SK-N-SH (cell line): ENCODE results near the gene DGKH. TPM values are rescaled to one million over a fixed set of nuclear protein-coding genes. Genes with fewer than 3 reads are reported as not detected.

Experiments used
- CTCF ChIA-PET: fragments of 300-600, 350-600 bp; formaldehyde crosslinking; extraction: SDS; loops from one replicate; lab custom pipeline; 2021; lab: Yijun Ruan, JAX
- POLR2A ChIA-PET: fragments of 350-600 bp; sonication (Branson Sonifier 250); formaldehyde crosslinking; extraction: SDS; loops from one replicate; lab custom pipeline; 2020; ENCODE audit warnings: antibody characterized with exemption, inconsistent platforms; lab: Yijun Ruan, JAX
- DNase-seq: peaks from one replicate; pipeline ENCODE4 v3.0.0; 2012
- H2AFZ ChIP-seq: fragments of 200-600 bp; sonication (generic); 2 replicates; pipeline ENCODE4 v1.8.1; 2016; ENCODE audit warnings: antibody characterized with exemption, mild to moderate bottlenecking, low read depth
- H3F3A ChIP-seq: fragments of 200-600 bp; sonication (generic); replicated peaks from 2 replicates; pipeline ENCODE3; 2016; ENCODE audit warnings: antibody characterized with exemption, mild to moderate bottlenecking; ENCODE audit not compliant: insufficient read depth
- H3K27ac ChIP-seq, 2 experiments: fragments of 200-500 bp in 1 of 2; fragments of 200-600 bp in 1 of 2; sonication (Bioruptor generic) in 1 of 2; sonication (generic), shearing (Covaris generic) in 1 of 2; 2 replicates each; pipeline versions ENCODE4 v1.5.1 to v1.6.1; 2014 to 2016; ENCODE audit warnings: low read depth in 2 of 2, inconsistent platforms in 1 of 2, low read length in 1 of 2, mild to moderate bottlenecking in 1 of 2, mixed read lengths in 1 of 2
- H3K27me3 ChIP-seq: fragments of 200-600 bp; sonication (generic), shearing (Covaris generic); 2 replicates; pipeline ENCODE4 v1.6.1; 2016; ENCODE audit warnings: mixed run types; ENCODE audit not compliant: insufficient read depth
- H3K36me3 ChIP-seq, 2 experiments: fragments of 200-500 bp in 1 of 2; fragments of 200-600 bp in 1 of 2; sonication (Bioruptor generic) in 1 of 2; sonication (generic) in 1 of 2; replicated peaks in 1 of 2; 2 replicates each; pipeline versions ENCODE3 to v1.5.1; 2014 to 2016; ENCODE audit warnings: low read length in 1 of 2, mild to moderate bottlenecking in 1 of 2; ENCODE audit not compliant: insufficient read depth in 2 of 2, control insufficient read depth in 1 of 2
- H3K4me1 ChIP-seq, 2 experiments: fragments of 200-500 bp in 1 of 2; fragments of 200-600 bp in 1 of 2; sonication (Bioruptor generic) in 1 of 2; sonication (generic), shearing (Covaris generic) in 1 of 2; 2 replicates each; pipeline versions ENCODE4 v1.5.1 to v1.6.1; 2014 to 2016; ENCODE audit warnings: low read depth in 1 of 2, low read length in 1 of 2, mixed run types in 1 of 2; ENCODE audit not compliant: insufficient read depth in 2 of 2, control insufficient read depth in 1 of 2
- H3K4me2 ChIP-seq: fragments of 200-600 bp; sonication (generic), shearing (Covaris generic); 2 replicates; pipeline ENCODE4 v1.6.1; 2017; ENCODE audit warnings: mixed run types
- H3K4me3 ChIP-seq, 2 experiments: fragments of 200-500 bp in 1 of 2; fragments of 200-600 bp in 1 of 2; sonication (Bioruptor generic) in 1 of 2; sonication (generic), shearing (Covaris generic) in 1 of 2; 2 replicates each; pipeline versions ENCODE4 v1.5.1 to v1.8.1; 2014 to 2016; ENCODE audit warnings: low read depth in 2 of 2, inconsistent platforms in 1 of 2, low read length in 1 of 2, mild to moderate bottlenecking in 1 of 2, mixed read lengths in 1 of 2, moderate library complexity in 1 of 2
- H3K79me2 ChIP-seq: fragments of 200-600 bp; sonication (generic); 2 replicates; pipeline ENCODE4 v1.8.1; 2017; ENCODE audit warnings: mild to moderate bottlenecking; ENCODE audit not compliant: insufficient read depth
- H3K9ac ChIP-seq: fragments of 200-600 bp; sonication (generic); 2 replicates; pipeline ENCODE4 v1.6.1; 2017; ENCODE audit warnings: mixed run types
- H3K9me2 ChIP-seq: fragments of 200-600 bp; sonication (generic); 2 replicates; pipeline ENCODE4 v1.6.1; 2017; ENCODE audit warnings: mixed run types
- H3K9me3 ChIP-seq: fragments of 200-600 bp; sonication (generic); 2 replicates; pipeline ENCODE4 v1.6.1; 2017; ENCODE audit warnings: mixed run types, mild to moderate bottlenecking, moderate library complexity
- H4K20me1 ChIP-seq: fragments of 200-600 bp; sonication (generic); 2 replicates; pipeline ENCODE4 v1.6.1; 2017; ENCODE audit warnings: mild to moderate bottlenecking, mixed run types; ENCODE audit not compliant: insufficient read depth
- CTCF ChIP-seq: fragments of 200-600 bp; sonication (generic); IDR thresholded peaks from 2 replicates; pipeline ENCODE4 v1.6.1; 2017; ENCODE audit warnings: antibody characterized with exemption, mild to moderate bottlenecking, moderate library complexity
- FOXM1 ChIP-seq: IDR thresholded peaks from 2 replicates; pipeline ENCODE4 v1.4.0; 2012; ENCODE audit warnings: low read depth, mild to moderate bottlenecking
- GATA2 ChIP-seq: sonication (generic); formaldehyde crosslinking; IDR thresholded peaks from 2 replicates; pipeline ENCODE4 v1.5.0; 2020; ENCODE audit warnings: mild to moderate bottlenecking, missing genetic modification reagents
- IRF3 ChIP-seq: fragments of 150-350 bp; IDR thresholded peaks from 2 replicates; pipeline ENCODE4 v1.6.1; 2016; ENCODE audit warnings: mild to moderate bottlenecking, low read depth, low read length
- JUND ChIP-seq: IDR thresholded peaks from 2 replicates; pipeline ENCODE4 v1.4.0; 2012
- REST ChIP-seq: IDR thresholded peaks from 2 replicates; pipeline ENCODE4 v1.6.1; 2012; ENCODE audit warnings: mild to moderate bottlenecking, low read depth, low read length, moderate library complexity
- TAF1 ChIP-seq: IDR thresholded peaks from 2 replicates; pipeline ENCODE4 v1.6.1; 2012; ENCODE audit warnings: low read depth, mild to moderate bottlenecking, low read length, moderate library complexity, borderline replicate concordance
- TCF12 ChIP-seq: IDR thresholded peaks from 2 replicates; pipeline ENCODE4 v1.4.0; 2012
- TEAD4 ChIP-seq: IDR thresholded peaks from 2 replicates; pipeline ENCODE4 v1.4.0; 2012; ENCODE audit warnings: mild to moderate bottlenecking, borderline replicate concordance; ENCODE audit not compliant: insufficient read depth
- USF1 ChIP-seq: IDR thresholded peaks from 2 replicates; pipeline ENCODE4 v1.4.0; 2012; ENCODE audit warnings: low read depth, borderline replicate concordance
- USF2 ChIP-seq: fragments of 150-350 bp; IDR thresholded peaks from 2 replicates; pipeline ENCODE4 v1.6.1; 2017; ENCODE audit warnings: antibody characterized with exemption, low read length, low read depth, borderline replicate concordance
- YY1 ChIP-seq: IDR thresholded peaks from 2 replicates; pipeline ENCODE4 v1.4.0; 2012; ENCODE audit warnings: low read depth, mild to moderate bottlenecking
- ZBTB33 ChIP-seq: IDR thresholded peaks from 2 replicates; pipeline ENCODE4 v1.4.0; 2012; ENCODE audit warnings: low read depth, borderline replicate concordance
- WGBS: methylation state at CpG from one replicate; pipeline ENCODE4 v1.1.6; 2017; ENCODE audit warnings: low lambda C conversion rate; 5-methylcytosine and 5-hydroxymethylcytosine counted together
- polyA plus RNA-seq, 3 experiments: library from polyadenylated mRNA; depleted of rRNA; stranded (reverse); fragments of >200 nt; gene quantifications; 2 replicates each; pipeline ENCODE4 v1.2.3, GENCODE V29; 2012

DGKH gene
- polyA plus RNA-seq, 1 of the 3 experiments (the other 2 are of a cell fraction): 2.5 TPM

- 0 out of 2 replicates have a peak, but pooled peaks cover 4% of the 10 kb centered on the region for H3K9me2 ChIP-seq
- no peak overlapping the region for H3K4me3 ChIP-seq
- H4K20me1 ChIP-seq: no peaks in the 10 kb centered on the region
- no peak overlapping the region for H3K4me2 ChIP-seq
- H3F3A ChIP-seq: no peaks in the 10 kb centered on the region
- peaks cover 0 to 5% of the 10 kb centered on the region in 2 experiments; a peak in 2 of 4 replicates for H3K4me1 ChIP-seq
- no peak overlapping the region for H3K9ac ChIP-seq
- peak; percentile 11 for DNase-seq
- H3K9me3 ChIP-seq: no peaks in the 10 kb centered on the region
- TF ChIP-seq IRF3: no peak
- no peak for TF ChIP-seq TEAD4
- TF ChIP-seq TAF1: no peak
- no peak for TF ChIP-seq FOXM1
- no peak for TF ChIP-seq JUND
- TF ChIP-seq YY1: no peak
- TF ChIP-seq REST: no peak
- TF ChIP-seq ZBTB33: no peak
- TF ChIP-seq TCF12: no peak
- TF ChIP-seq USF2: no peak
- no peak for TF ChIP-seq USF1
- no peak for TF ChIP-seq GATA2 (CRISPR knock-in tag)
- no peak for TF ChIP-seq CTCF
- TF ChIP-seq, all 33 proteins: peak for 0
- no peaks in the 10 kb centered on the region for H3K27me3 ChIP-seq
- ChIA-PET CTCF (interaction anchor here (0.9 to 1.2 kb wide), 2 partner anchors 12 to 884 kb away, joined by 3 read pairs; no protein-coding TSS in a partner anchor), POLR2A (no interaction called here)
- H3K27ac ChIP-seq: peak overlapping the region in 1 of 2 experiments; percentile 39; a peak in 1 of 4 replicates
- H3K36me3 ChIP-seq: peaks cover 9 to 39% of the 10 kb centered on the region in 2 experiments
- H3K79me2 ChIP-seq: no peaks in the 10 kb centered on the region
- no peak overlapping the region for H2AFZ ChIP-seq
- WGBS: 88% methylated on average over 1 of the region's 2 CpGs
Measured at GRCh38 chr13:42181381-42181953, 133.0 kb downstream of the DGKH start.
